H1 (cell line): ENCODE measurements around the gene TRABD2B. TPM values are rescaled to one million over a fixed set of nuclear protein-coding genes. Genes with fewer than 3 reads are reported as not detected.

Experiments used
- CTCF ChIA-PET: fragments of 300-600 bp; sonication (Branson Sonifier 250); formaldehyde crosslinking; loops from one replicate; lab custom pipeline; 2021; ENCODE audit not compliant: partially characterized antibody; lab: Charles Lee
- POLR2A ChIA-PET: fragments of 300-600 bp; sonication (Branson Sonifier 250); formaldehyde crosslinking; loops from one replicate; lab custom pipeline; 2021; ENCODE audit warnings: inconsistent platforms; ENCODE audit not compliant: partially characterized antibody; lab: Charles Lee
- DNase-seq, 2 experiments: peaks; one replicate each; pipeline versions ENCODE4 v3.0.0 to v3.0.0-alpha.2; 2010 to 2022; ENCODE audit warnings: low spot score in 2 of 2, low read depth in 1 of 2, mixed read lengths in 1 of 2
- FAIRE-seq: peaks from 2 replicates; lab custom pipeline; 2011; peaks lifted over from hg19 to GRCh38; lab: Jason Lieb, UNC
- H2AFZ ChIP-seq: 2 replicates; pipeline ENCODE4 v1.8.1; 2012; ENCODE audit warnings: low read length, inconsistent platforms
- H2AK5ac ChIP-seq: 2 replicates; pipeline ENCODE4 v1.6.1; 2013; ENCODE audit warnings: low read depth, low read length
- H2BK120ac ChIP-seq: replicated peaks from 2 replicates; pipeline ENCODE3; 2013; ENCODE audit warnings: low read depth, low read length, inconsistent platforms
- H2BK12ac ChIP-seq: 2 replicates; pipeline ENCODE4 v1.6.1; 2013; ENCODE audit warnings: low read depth, low read length
- H2BK15ac ChIP-seq: 2 replicates; pipeline ENCODE4 v1.6.1; 2013; ENCODE audit warnings: low read length
- H2BK20ac ChIP-seq: 2 replicates; pipeline ENCODE4 v1.6.1; 2013; ENCODE audit warnings: low read length
- H2BK5ac ChIP-seq: 2 replicates; pipeline ENCODE4 v1.6.1; 2013; ENCODE audit warnings: low read depth, low read length
- H3K14ac ChIP-seq: 2 replicates; pipeline ENCODE4 v1.6.1; 2013; ENCODE audit warnings: inconsistent platforms; ENCODE audit not compliant: insufficient read length
- H3K18ac ChIP-seq: 2 replicates; pipeline ENCODE4 v1.6.1; 2013; ENCODE audit warnings: low read length; ENCODE audit errors: extremely low read depth
- H3K23ac ChIP-seq: 2 replicates; pipeline ENCODE4 v1.6.1; 2013; ENCODE audit warnings: inconsistent platforms; ENCODE audit not compliant: insufficient read length
- H3K23me2 ChIP-seq: 2 replicates; pipeline ENCODE4 v1.6.1; 2013; ENCODE audit warnings: low read depth, low read length
- H3K27ac ChIP-seq: 2 replicates; pipeline ENCODE4 v1.6.1; 2011; ENCODE audit warnings: low read depth, low read length, inconsistent platforms
- H3K27me3 ChIP-seq, 4 experiments: replicated peaks in 1 of 4; 1 replicate in 1 of 4; 2 replicates in 3 of 4; pipeline versions ENCODE4 v1.6.1 to v1.8.1; 2011 to 2013; ENCODE audit warnings: low read length in 3 of 4, mild to moderate bottlenecking in 3 of 4, inconsistent platforms in 2 of 4, mixed read lengths in 2 of 4, moderate library complexity in 1 of 4; ENCODE audit not compliant: control insufficient read depth in 3 of 4, insufficient read depth in 3 of 4; ENCODE audit errors: extremely low read depth in 1 of 4
- H3K36me3 ChIP-seq, 4 experiments: 2 replicates each; pipeline versions ENCODE4 v1.6.1 to v1.8.1; 2011 to 2013; ENCODE audit warnings: mild to moderate bottlenecking in 4 of 4, low read length in 3 of 4, moderate library complexity in 2 of 4, control low read depth in 1 of 4, inconsistent platforms in 1 of 4; ENCODE audit not compliant: insufficient read depth in 4 of 4, control insufficient read depth in 2 of 4
- H3K4ac ChIP-seq: replicated peaks from 2 replicates; pipeline ENCODE3; 2013; ENCODE audit warnings: low read length, low read depth, mixed read lengths, inconsistent platforms; ENCODE audit not compliant: insufficient read length
- H3K4me1 ChIP-seq, 4 experiments: replicated peaks in 1 of 4; 1 replicate in 1 of 4; 2 replicates in 3 of 4; pipeline versions ENCODE4 v1.6.1 to v1.8.1; 2011 to 2013; ENCODE audit warnings: low read length in 3 of 4, inconsistent platforms in 2 of 4, mixed read lengths in 1 of 4; ENCODE audit not compliant: insufficient read depth in 4 of 4, control insufficient read depth in 3 of 4
- H3K4me2 ChIP-seq, 2 experiments: 2 replicates each; pipeline versions ENCODE4 v1.6.1 to v1.8.1; 2011 to 2013; ENCODE audit warnings: low read depth in 2 of 2, low read length in 2 of 2, control low read depth in 1 of 2, inconsistent platforms in 1 of 2, mild to moderate bottlenecking in 1 of 2; ENCODE audit not compliant: insufficient read depth in 1 of 2
- H3K4me3 ChIP-seq, 4 experiments: fragments of 200-600, 300-600 bp in 1 of 4; sonication (generic), shearing (Covaris generic), sonication (Bioruptor Twin) in 1 of 4; 2 replicates each; pipeline versions ENCODE4 v1.5.1 to v1.8.1; 2011 to 2016; ENCODE audit warnings: low read length in 4 of 4, low read depth in 3 of 4, control low read depth in 2 of 4, inconsistent platforms in 2 of 4, mild to moderate bottlenecking in 2 of 4, mixed read lengths in 1 of 4, moderate library complexity in 1 of 4; ENCODE audit not compliant: insufficient read depth in 2 of 4; ENCODE audit errors: extremely low read depth in 1 of 4
- H3K56ac ChIP-seq: replicated peaks from 2 replicates; pipeline ENCODE3; 2013; ENCODE audit warnings: low read depth, mild to moderate bottlenecking, mixed read lengths, low read length, inconsistent platforms; ENCODE audit not compliant: insufficient read length
- H3K79me1 ChIP-seq: 2 replicates; pipeline ENCODE4 v1.6.1; 2013; ENCODE audit warnings: low read depth, low read length, control low read depth
- H3K79me2 ChIP-seq, 2 experiments: 2 replicates each; pipeline versions ENCODE4 v1.6.1 to v1.8.1; 2012 to 2013; ENCODE audit warnings: low read length in 2 of 2, mild to moderate bottlenecking in 2 of 2, inconsistent platforms in 1 of 2; ENCODE audit not compliant: insufficient read depth in 2 of 2, control insufficient read depth in 1 of 2
- H3K9ac ChIP-seq, 4 experiments: replicated peaks in 1 of 4; 1 replicate in 1 of 4; 2 replicates in 3 of 4; pipeline versions ENCODE4 v1.6.1 to v1.8.1; 2011 to 2013; ENCODE audit warnings: low read depth in 3 of 4, low read length in 3 of 4, control low read depth in 2 of 4, mild to moderate bottlenecking in 2 of 4, moderate library complexity in 2 of 4, inconsistent platforms in 1 of 4; ENCODE audit errors: extremely low read depth in 1 of 4
- H3K9me3 ChIP-seq, 2 experiments: 2 replicates each; pipeline versions ENCODE4 v1.6.1 to v1.8.1; 2012 to 2013; ENCODE audit warnings: mild to moderate bottlenecking in 2 of 2, moderate library complexity in 2 of 2, control low read depth in 1 of 2, inconsistent platforms in 1 of 2, low read depth in 1 of 2, low read length in 1 of 2, mixed read lengths in 1 of 2; ENCODE audit not compliant: insufficient read depth in 2 of 2
- H4K20me1 ChIP-seq, 2 experiments: replicated peaks in 1 of 2; 2 replicates each; pipeline versions ENCODE3 to v1.8.1; 2011 to 2013; ENCODE audit warnings: inconsistent platforms in 2 of 2, low read length in 2 of 2, mild to moderate bottlenecking in 1 of 2; ENCODE audit not compliant: insufficient read depth in 2 of 2, control insufficient read depth in 1 of 2
- H4K5ac ChIP-seq: 2 replicates; pipeline ENCODE4 v1.6.1; 2013; ENCODE audit warnings: low read length, low read depth, mixed read lengths, inconsistent platforms; ENCODE audit not compliant: insufficient read length
- H4K8ac ChIP-seq: 2 replicates; pipeline ENCODE4 v1.8.0; 2013; ENCODE audit warnings: mild to moderate bottlenecking, moderate library complexity, low read length, inconsistent platforms; ENCODE audit not compliant: insufficient read depth; ENCODE audit errors: extremely low read depth
- H4K91ac ChIP-seq: replicated peaks from 2 replicates; pipeline ENCODE3; 2013; ENCODE audit warnings: low read length, mixed read lengths, inconsistent platforms; ENCODE audit not compliant: insufficient read length
- BCL11A ChIP-seq, 2 experiments: IDR thresholded peaks; one replicate each; pipeline ENCODE4 v1.6.1; 2011; ENCODE audit warnings: low read depth in 2 of 2, low read length in 2 of 2, mild to moderate bottlenecking in 2 of 2
- FOSL1 ChIP-seq: IDR thresholded peaks from 2 replicates; pipeline ENCODE4 v1.6.1; 2011; ENCODE audit warnings: mild to moderate bottlenecking, low read depth, low read length, moderate library complexity; ENCODE audit not compliant: insufficient read depth
- GABPA ChIP-seq: IDR thresholded peaks from 2 replicates; pipeline ENCODE4 v1.6.1; 2011; ENCODE audit warnings: mild to moderate bottlenecking, low read length, moderate library complexity, borderline replicate concordance; ENCODE audit not compliant: insufficient read depth
- KDM4A ChIP-seq: IDR thresholded peaks from one replicate; pipeline ENCODE4 v1.7.1; 2012; ENCODE audit warnings: low read depth, mild to moderate bottlenecking, moderate library complexity, low read length, inconsistent platforms; ENCODE audit not compliant: severe bottlenecking
- RXRA ChIP-seq: IDR thresholded peaks from 2 replicates; pipeline ENCODE4 v1.6.1; 2011; ENCODE audit warnings: low read depth, mild to moderate bottlenecking, low read length, moderate library complexity; ENCODE audit not compliant: insufficient read depth
- SP2 ChIP-seq: IDR thresholded peaks from 2 replicates; pipeline ENCODE4 v1.6.1; 2012; ENCODE audit warnings: mild to moderate bottlenecking, low read length, inconsistent platforms
- WGBS, 2 experiments: shearing (Covaris generic) in 1 of 2; methylation state at CpG; one replicate each; pipeline versions ENCODE4 v1.1.6 to v1.1.7; 2013 to 2015; ENCODE audit warnings: low lambda C conversion rate in 2 of 2, mixed read lengths in 2 of 2, inconsistent platforms in 1 of 2, low coverage in 1 of 2, missing lambda C conversion rate in 1 of 2; ENCODE audit not compliant: insufficient replicate concordance in 2 of 2, insufficient coverage in 1 of 2, insufficient read length in 1 of 2; ENCODE audit errors: extremely low coverage in 1 of 2, missing lambda C conversion rate in 1 of 2; 5-methylcytosine and 5-hydroxymethylcytosine counted together
- polyA plus RNA-seq, 7 experiments: library from polyadenylated mRNA; depleted of rRNA in 3 of 7; stranded (reverse) in 5 of 7; unstranded in 2 of 7; fragments of >200 nt in 5 of 7; fragments of 200-250 nt in 2 of 7; gene quantifications; 1 replicate in 5 of 7; 2 replicates in 1 of 7; 4 replicates in 1 of 7; pipeline versions ENCODE4 v1.2.1 to v1.2.3, GENCODE V29; 2011 to 2013; ENCODE audit warnings: missing spikeins in 2 of 7, mixed read lengths in 2 of 7
- total RNA-seq: library from RNA; stranded (reverse); fragmentation: NEBNext Ultra II Directional; extraction: Animal tissue kit (Norgen Biotek cat#: 25700); gene quantifications from 2 replicates; pipeline ENCODE4 v1.2.1, GENCODE V29; 2021
- TF ChIP-seq, protein P1 (sequence below): IDR thresholded peaks from 2 replicates; pipeline ENCODE4 v1.6.1; 2012; ENCODE audit warnings: inconsistent platforms

Gene TRABD2B
- total and polyA plus RNA-seq, 2 of the 8 experiments (the other 6 are each of a cell fraction or from before 2014, with no cell fraction given) = 0.95 to 3.4 TPM

DNA sequence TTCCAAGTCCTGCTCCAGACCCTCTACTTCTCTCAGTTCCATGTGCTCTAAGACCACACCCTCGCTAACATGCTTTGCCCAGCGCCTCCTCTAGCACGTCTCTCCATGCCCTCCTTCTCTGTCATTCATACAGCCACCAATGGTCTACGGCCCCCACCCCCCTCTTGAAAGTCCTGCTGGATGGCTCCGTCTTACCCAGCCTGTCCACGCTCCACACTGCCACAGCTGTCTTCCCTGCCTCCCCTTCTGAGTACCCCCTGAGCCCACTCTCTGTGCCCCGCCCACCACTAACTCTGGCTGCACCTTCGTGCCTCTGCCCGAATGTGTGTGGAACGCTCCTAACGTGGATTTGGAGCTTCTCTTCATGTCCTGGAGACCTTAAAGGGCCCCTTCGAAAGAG is 244.6 kb downstream of the TRABD2B start:
- Histone ChIP-seq H3K79me1 (no peaks in the 10 kb centered on the region), H4K91ac (no peak overlapping the region), H2AK5ac (no peak overlapping the region), H3K9ac (no peak overlapping the region), H3K36me3 (no peaks in the 10 kb centered on the region), H3K18ac (no peak overlapping the region), H3K27ac (no peak overlapping the region), H3K79me2 (no peaks in the 10 kb centered on the region), H3K4me3 (no peak overlapping the region), H3K4me1 (no peaks in the 10 kb centered on the region; a peak in 1 of 7 replicates), H4K5ac (no peak overlapping the region), H2BK5ac (no peak overlapping the region), H3K23ac (no peak overlapping the region), H3K27me3 (peaks cover 0 to 2% (median 0%) of the 10 kb centered on the region in 4 experiments; a peak in 1 of 7 replicates), H3K14ac (no peak overlapping the region), H4K8ac (no peak overlapping the region), H3K23me2 (no peaks in the 10 kb centered on the region; the same call in 1 of the 2 replicates), H2BK120ac (no peak overlapping the region), H3K56ac (no peak overlapping the region), H3K4me2 (no peak overlapping the region), H4K20me1 (no peaks in the 10 kb centered on the region), H2BK12ac (no peak overlapping the region), H3K4ac (no peak overlapping the region), H2BK20ac (no peak overlapping the region), H2AFZ (no peak overlapping the region), H3K9me3 (no peaks in the 10 kb centered on the region), H2BK15ac (no peak overlapping the region)
- ChIA-PET POLR2A (interaction anchor here (0.6 kb wide), 1 partner anchor 41 kb away, joined by 3 read pairs; no protein-coding TSS in a partner anchor), CTCF (interaction anchor here (0.8 to 6.3 kb wide), 10 partner anchors 11 to 315 kb away, joined by 3 to 68 read pairs (median 5); partner anchors contain the start of gene FOXD2)
- TF ChIP-seq BCL11A (IDR thresholded peaks at IDR 0.05; ENCODE audit: low read depth in 2 of 2, low read length in 2 of 2) (no peak), FOSL1 (no peak), SP2 (no peak), RXRA (no peak), GABPA (no peak), KDM4A (no peak)
- TF ChIP-seq, protein P1, sequence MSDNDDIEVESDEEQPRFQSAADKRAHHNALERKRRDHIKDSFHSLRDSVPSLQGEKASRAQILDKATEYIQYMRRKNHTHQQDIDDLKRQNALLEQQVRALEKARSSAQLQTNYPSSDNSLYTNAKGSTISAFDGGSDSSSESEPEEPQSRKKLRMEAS = no peak
- no peak for DNase-seq
- FAIRE-seq = no peak
- WGBS, 2 experiments = 92% methylated on average over 12 of the region's 12 CpGs; no CpG with 5 or more reads in 1 of the 2 experiments
